Measurements from ENCODE around the gene LYAR. TPM values are rescaled to one million over a fixed set of nuclear protein-coding genes. Genes with fewer than 3 reads are reported as not detected.

The LYAR gene
- total RNA-seq, 1 experiment from 2014 or later, result 49.3 TPM

GRCh38 chr4:4293279-4293678 is 3.3 kb upstream of the LYAR start:
- TF ChIP-seq EZH2 (IDR thresholded peaks at IDR 0.05; ENCODE audit: borderline replicate concordance, low read depth, low read length, poor library complexity, severe bottlenecking) (no peak), CTCF (conservative IDR thresholded peaks at IDR 0.05; ENCODE audit: low read depth, low read length) (no peak)
- Histone ChIP-seq H3K36me3 (ENCODE audit: insufficient read depth, low read length, poor library complexity, severe bottlenecking) (no peaks in the 10 kb centered on the region), H3K27me3 (replicated peaks; ENCODE audit: insufficient read depth, low read depth, low read length, poor library complexity) (no peaks in the 10 kb centered on the region), H3K27ac (ENCODE audit: low read depth, low read length, poor library complexity, severe bottlenecking) (no peak overlapping the region), H3K4me1 (ENCODE audit: insufficient read depth, low read length, poor library complexity, severe bottlenecking) (peaks cover 14% of the 10 kb centered on the region), H3K4me3 (ENCODE audit: low read depth, low read length, poor library complexity, severe bottlenecking) (no peak overlapping the region), H3K9me3 (ENCODE audit: low read depth, low read length, poor library complexity, severe bottlenecking) (no peaks in the 10 kb centered on the region)
- ChIA-PET POLR2A (ENCODE audit: low non-redundant PET) (no interaction called here), CTCF (no interaction called here)
- intact Hi-C loops (cut with micrococcal nuclease; ENCODE audit: unreplicated experiment), result no loop called here
- no peak for DNase-seq (ENCODE audit: low spot score)
- BruUV-seq (replicated peaks), result no TSS peak

GRCh38 chr4:4289597-4289940 is 385 bp downstream of the LYAR start:
- no peaks in the 10 kb centered on the region for H3K9me3 ChIP-seq (ENCODE audit: low read depth, low read length, poor library complexity, severe bottlenecking)
- peak overlapping the region; percentile 73 for H3K4me3 ChIP-seq (ENCODE audit: low read depth, low read length, poor library complexity, severe bottlenecking)
- H3K27me3 ChIP-seq (replicated peaks; ENCODE audit: insufficient read depth, low read depth, low read length, poor library complexity), result no peaks in the 10 kb centered on the region
- CTCF ChIA-PET, result no interaction called here
- POLR2A ChIA-PET (ENCODE audit: low non-redundant PET), result no interaction called here
- TSS peak; percentile 64 for BruUV-seq (replicated peaks)
- no peak for DNase-seq (ENCODE audit: low spot score)
- peak overlapping the region; percentile 82 for H3K27ac ChIP-seq (ENCODE audit: low read depth, low read length, poor library complexity, severe bottlenecking)
- peaks cover 14% of the 10 kb centered on the region for H3K4me1 ChIP-seq (ENCODE audit: insufficient read depth, low read length, poor library complexity, severe bottlenecking)
- TF ChIP-seq EZH2 (IDR thresholded peaks at IDR 0.05; ENCODE audit: borderline replicate concordance, low read depth, low read length, poor library complexity, severe bottlenecking), result no peak
- no peak for TF ChIP-seq CTCF (conservative IDR thresholded peaks at IDR 0.05; ENCODE audit: low read depth, low read length)
- H3K36me3 ChIP-seq (ENCODE audit: insufficient read depth, low read length, poor library complexity, severe bottlenecking), result peaks cover 16% of the 10 kb centered on the region
- intact Hi-C loops (cut with micrococcal nuclease; ENCODE audit: unreplicated experiment), result no loop called here

GRCh38 chr4:4289055-4289454 is 899 bp downstream of the LYAR start:
- peak overlapping the region; percentile 82 for H3K27ac ChIP-seq (ENCODE audit: low read depth, low read length, poor library complexity, severe bottlenecking)
- no peak for TF ChIP-seq EZH2 (IDR thresholded peaks at IDR 0.05; ENCODE audit: borderline replicate concordance, low read depth, low read length, poor library complexity, severe bottlenecking)
- no peak for TF ChIP-seq CTCF (conservative IDR thresholded peaks at IDR 0.05; ENCODE audit: low read depth, low read length)
- H3K27me3 ChIP-seq (replicated peaks; ENCODE audit: insufficient read depth, low read depth, low read length, poor library complexity), result no peaks in the 10 kb centered on the region
- peak overlapping the region; percentile 73 for H3K4me3 ChIP-seq (ENCODE audit: low read depth, low read length, poor library complexity, severe bottlenecking)
- POLR2A ChIA-PET (ENCODE audit: low non-redundant PET), result no interaction called here
- H3K4me1 ChIP-seq (ENCODE audit: insufficient read depth, low read length, poor library complexity, severe bottlenecking), result peaks cover 14% of the 10 kb centered on the region
- no peak for DNase-seq (ENCODE audit: low spot score)
- no TSS peak for BruUV-seq (replicated peaks)
- CTCF ChIA-PET, result no interaction called here
- intact Hi-C loops (cut with micrococcal nuclease; ENCODE audit: unreplicated experiment), result no loop called here
- H3K9me3 ChIP-seq (ENCODE audit: low read depth, low read length, poor library complexity, severe bottlenecking), result no peaks in the 10 kb centered on the region
- H3K36me3 ChIP-seq (ENCODE audit: insufficient read depth, low read length, poor library complexity, severe bottlenecking), result peaks cover 21% of the 10 kb centered on the region

Data from A673 (cell line).